ENCODE data around the gene ANAPC16. TPM values are rescaled to one million over a fixed set of nuclear protein-coding genes. Genes with fewer than 3 reads are reported as not detected.

ANAPC16 gene
- total RNA-seq, 2 donors from 2014 or later: 44.0 to 46.7 TPM

- no peaks in the 10 kb centered on the region for H3K27me3 ChIP-seq (replicated peaks; ENCODE audit: insufficient read depth)
- no peak overlapping the region for H3K27ac ChIP-seq
- H3K4me3 ChIP-seq: no peak overlapping the region
- peaks cover 43% of the 10 kb centered on the region for H3K36me3 ChIP-seq
- no peaks in the 10 kb centered on the region for H3K9me3 ChIP-seq
- TF ChIP-seq CTCF (IDR thresholded peaks at IDR 0.05): no peak
- H3K4me1 ChIP-seq (ENCODE audit: control insufficient read depth in 1 of 2, low read depth in 2 of 2): peaks cover 23 to 42% of the 10 kb centered on the region in 2 donors
- ATAC-seq (ENCODE audit: insufficient number of reproducible peaks, low FRiP score, low read depth) (no peak), DNase-seq (ENCODE audit: low spot score) (no peak)
Observed at GRCh38 chr10:72233621-72234020, 17.8 kb downstream of the ANAPC16 start.

- Histone ChIP-seq H3K9me3 (no peaks in the 10 kb centered on the region), H3K36me3 (peaks cover 43% of the 10 kb centered on the region), H3K27ac (no peak overlapping the region), H3K4me3 (no peak overlapping the region), H3K27me3 (replicated peaks; ENCODE audit: insufficient read depth) (no peaks in the 10 kb centered on the region), H3K4me1 (ENCODE audit: control insufficient read depth in 1 of 2, low read depth in 2 of 2) (peaks cover 13 to 32% of the 10 kb centered on the region in 2 donors)
- no peak for TF ChIP-seq CTCF (IDR thresholded peaks at IDR 0.05)
- DNase-seq (ENCODE audit: low spot score) (no peak), ATAC-seq (ENCODE audit: insufficient number of reproducible peaks, low FRiP score, low read depth) (no peak)
Observed at GRCh38 chr10:72234560-72235095, 18.8 kb downstream of the ANAPC16 start.

- H3K4me3 ChIP-seq: no peak overlapping the region
- DNase-seq (ENCODE audit: low spot score) (no peak), ATAC-seq (ENCODE audit: insufficient number of reproducible peaks, low FRiP score, low read depth) (no peak)
- peaks cover 4 to 22% of the 10 kb centered on the region in 2 donors for H3K4me1 ChIP-seq (ENCODE audit: control insufficient read depth in 1 of 2, low read depth in 2 of 2)
- peaks cover 40% of the 10 kb centered on the region for H3K36me3 ChIP-seq
- H3K27ac ChIP-seq: no peak overlapping the region
- no peaks in the 10 kb centered on the region for H3K27me3 ChIP-seq (replicated peaks; ENCODE audit: insufficient read depth)
- H3K9me3 ChIP-seq: no peaks in the 10 kb centered on the region
- TF ChIP-seq CTCF (IDR thresholded peaks at IDR 0.05): no peak
Observed at GRCh38 chr10:72235544-72236279, 19.9 kb downstream of the ANAPC16 start.

GRCh38 chr10:72238392-72239175 is 22.8 kb downstream of the ANAPC16 start:
- TF ChIP-seq CTCF (IDR thresholded peaks at IDR 0.05): no peak
- no peak for DNase-seq (ENCODE audit: low spot score)
- H3K4me3 ChIP-seq: no peak overlapping the region
- no peaks in the 10 kb centered on the region for H3K27me3 ChIP-seq (replicated peaks; ENCODE audit: insufficient read depth)
- H3K9me3 ChIP-seq: no peaks in the 10 kb centered on the region
- H3K4me1 ChIP-seq (ENCODE audit: control insufficient read depth in 1 of 2, low read depth in 2 of 2): peaks cover 14 to 35% of the 10 kb centered on the region in 2 donors
- no peak for ATAC-seq (ENCODE audit: insufficient number of reproducible peaks, low FRiP score, low read depth)
- H3K36me3 ChIP-seq: peaks cover 22% of the 10 kb centered on the region
- no peak overlapping the region for H3K27ac ChIP-seq

GRCh38 chr10:72239409-72239808 is 23.6 kb downstream of the ANAPC16 start:
- DNase-seq (ENCODE audit: low spot score) (no peak), ATAC-seq (ENCODE audit: insufficient number of reproducible peaks, low FRiP score, low read depth) (no peak)
- Histone ChIP-seq H3K36me3 (peaks cover 17% of the 10 kb centered on the region), H3K4me3 (no peak overlapping the region), H3K4me1 (ENCODE audit: control insufficient read depth in 1 of 2, low read depth in 2 of 2) (peaks cover 18 to 43% of the 10 kb centered on the region in 2 donors), H3K27ac (no peak overlapping the region), H3K27me3 (replicated peaks; ENCODE audit: insufficient read depth) (no peaks in the 10 kb centered on the region), H3K9me3 (no peaks in the 10 kb centered on the region)
- no peak for TF ChIP-seq CTCF (IDR thresholded peaks at IDR 0.05)

Measured in thoracic aorta (tissue), 2 donors.